Esophagus (tissue), 2 donors: ENCODE measurements around the gene PTPRE. TPM values are rescaled to one million over a fixed set of nuclear protein-coding genes. Genes with fewer than 3 reads are reported as not detected.

ENCODE experiments used
- H3K27ac ChIP-seq, 2 donors: one replicate each; pipeline ENCODE4 v1.5.1; 2013; ENCODE audit warnings: low read depth in 2 of 2, mild to moderate bottlenecking in 2 of 2, inconsistent platforms in 1 of 2, low read length in 1 of 2, moderate library complexity in 1 of 2
- H3K27me3 ChIP-seq, 2 donors: one replicate each; pipeline ENCODE4 v1.6.1; 2013; ENCODE audit warnings: low read length in 2 of 2, control low read depth in 1 of 2, mild to moderate bottlenecking in 1 of 2; ENCODE audit not compliant: insufficient read depth in 2 of 2, control insufficient read depth in 1 of 2
- H3K36me3 ChIP-seq, 2 donors: one replicate each; pipeline ENCODE4 v1.6.1; 2013; ENCODE audit warnings: low read length in 1 of 2; ENCODE audit not compliant: control insufficient read depth in 2 of 2, insufficient read depth in 2 of 2
- H3K4me1 ChIP-seq, 2 donors: one replicate each; pipeline ENCODE4 v1.6.1; 2013; ENCODE audit warnings: low read length in 1 of 2; ENCODE audit not compliant: control insufficient read depth in 2 of 2, insufficient read depth in 2 of 2
- H3K4me3 ChIP-seq, 2 donors: one replicate each; pipeline ENCODE4 v1.5.1; 2013; ENCODE audit warnings: low read length in 2 of 2, mild to moderate bottlenecking in 2 of 2, low read depth in 1 of 2, moderate library complexity in 1 of 2
- H3K9me3 ChIP-seq, 2 donors: one replicate each; pipeline ENCODE4 v1.6.1; 2013; ENCODE audit warnings: mild to moderate bottlenecking in 2 of 2, low read depth in 1 of 2, low read length in 1 of 2, moderate library complexity in 1 of 2; ENCODE audit not compliant: control insufficient read depth in 2 of 2, insufficient read depth in 1 of 2
- WGBS, 2 donors: extraction: QIAGEN DNeasy Blood & Tissue Kit; methylation state at CpG; one replicate each; pipeline ENCODE4 v1.1.7; 2013; 5-methylcytosine and 5-hydroxymethylcytosine counted together
- polyA plus RNA-seq, 2 donors: library from polyadenylated mRNA; stranded (reverse); fragments of 200-250 nt; gene quantifications; one replicate each; pipeline ENCODE4 v1.2.3, GENCODE V29; 2013
- donor health status: healthy with polysubstance abuse.
- donor health status: Bipolar disorder and iron deficiency.

PTPRE gene
- polyA plus RNA-seq, 2 donors: 3.8 to 5.5 TPM

GRCh38 chr10:128069351-128070051 is 162.6 kb downstream of the PTPRE start:
- Histone ChIP-seq H3K27me3 (no peaks in the 10 kb centered on the region), H3K9me3 (peaks cover 0 to 5% of the 10 kb centered on the region in 2 donors), H3K27ac (no peak overlapping the region), H3K4me1 (peaks cover 0 to under 1% of the 10 kb centered on the region in 2 donors), H3K4me3 (no peak overlapping the region), H3K36me3 (peaks cover 12 to 56% of the 10 kb centered on the region in 2 donors)
- WGBS, 2 donors: 32 to 42% methylated on average over 28 of the region's 28 CpGs

GRCh38 chr10:128070161-128070560 is 163.3 kb downstream of the PTPRE start:
- H3K4me1 ChIP-seq: no peaks in the 10 kb centered on the region
- WGBS, 2 donors: 79 to 87% methylated on average over 10 of the region's 10 CpGs
- no peak overlapping the region for H3K4me3 ChIP-seq
- H3K36me3 ChIP-seq: peaks cover 14 to 56% of the 10 kb centered on the region in 2 donors
- no peak overlapping the region for H3K27ac ChIP-seq
- no peaks in the 10 kb centered on the region for H3K27me3 ChIP-seq
- peaks cover 0 to 5% of the 10 kb centered on the region in 2 donors for H3K9me3 ChIP-seq

GRCh38 chr10:128070721-128071416 is 164.0 kb downstream of the PTPRE start:
- Histone ChIP-seq H3K36me3 (peaks cover 14 to 56% of the 10 kb centered on the region in 2 donors), H3K4me1 (no peaks in the 10 kb centered on the region)
- 90% methylated on average over 17 of the region's 17 CpGs for WGBS, 2 donors

GRCh38 chr10:128071417-128071782 is 164.5 kb downstream of the PTPRE start:
- H3K27me3 ChIP-seq: no peaks in the 10 kb centered on the region
- peaks cover 14 to 50% of the 10 kb centered on the region in 2 donors for H3K36me3 ChIP-seq
- no peak overlapping the region for H3K4me3 ChIP-seq
- no peaks in the 10 kb centered on the region for H3K4me1 ChIP-seq
- peaks cover 0 to 5% of the 10 kb centered on the region in 2 donors for H3K9me3 ChIP-seq
- H3K27ac ChIP-seq: no peak overlapping the region
- WGBS, 2 donors: 77 to 78% methylated on average over 9 of the region's 9 CpGs

More at GRCh38 chr10:128070721-128071416, 164.0 kb downstream of the PTPRE start:
- no peaks in the 10 kb centered on the region for H3K27me3 ChIP-seq
- no peak overlapping the region for H3K4me3 ChIP-seq
- no peak overlapping the region for H3K27ac ChIP-seq
- peaks cover 0 to 5% of the 10 kb centered on the region in 2 donors for H3K9me3 ChIP-seq

- Histone ChIP-seq H3K36me3 (peaks cover 13 to 51% of the 10 kb centered on the region in 2 donors), H3K4me3 (no peak overlapping the region)
- 77 to 79% methylated on average over 6 of the region's 6 CpGs for WGBS, 2 donors
These were observed 165.1 kb downstream of the PTPRE start for GRCh38 chr10:128072046-128072445.

GRCh38 chr10:128072941-128073645 is 166.2 kb downstream of the PTPRE start:
- Histone ChIP-seq H3K4me3 (no peak overlapping the region), H3K4me1 (no peaks in the 10 kb centered on the region), H3K27me3 (no peaks in the 10 kb centered on the region), H3K9me3 (no peaks in the 10 kb centered on the region), H3K36me3 (peaks cover 18 to 51% of the 10 kb centered on the region in 2 donors), H3K27ac (no peak overlapping the region)
- WGBS, 2 donors: 89 to 92% methylated on average over 14 of the region's 14 CpGs

More at GRCh38 chr10:128072046-128072445, 165.1 kb downstream of the PTPRE start:
- H3K27ac ChIP-seq: no peak overlapping the region
- H3K4me1 ChIP-seq: no peaks in the 10 kb centered on the region
- H3K9me3 ChIP-seq: peaks cover 0 to 3% of the 10 kb centered on the region in 2 donors
- no peaks in the 10 kb centered on the region for H3K27me3 ChIP-seq

GRCh38 chr10:128073890-128074289 is 167.0 kb downstream of the PTPRE start:
- H3K36me3 ChIP-seq: peaks cover 18 to 50% of the 10 kb centered on the region in 2 donors
- no peak overlapping the region for H3K27ac ChIP-seq
- H3K4me3 ChIP-seq: no peak overlapping the region
- 71 to 79% methylated on average over 2 of the region's 2 CpGs for WGBS, 2 donors
- no peaks in the 10 kb centered on the region for H3K4me1 ChIP-seq
- no peaks in the 10 kb centered on the region for H3K27me3 ChIP-seq
- H3K9me3 ChIP-seq: no peaks in the 10 kb centered on the region

GRCh38 chr10:128074589-128074988 is 167.7 kb downstream of the PTPRE start:
- WGBS, 2 donors: 83 to 95% methylated on average over 5 of the region's 5 CpGs
- no peaks in the 10 kb centered on the region for H3K4me1 ChIP-seq
- no peak overlapping the region for H3K27ac ChIP-seq
- H3K27me3 ChIP-seq: no peaks in the 10 kb centered on the region
- H3K9me3 ChIP-seq: no peaks in the 10 kb centered on the region
- no peak overlapping the region for H3K4me3 ChIP-seq
- H3K36me3 ChIP-seq: peaks cover 23 to 51% of the 10 kb centered on the region in 2 donors

- Histone ChIP-seq H3K4me1 (no peaks in the 10 kb centered on the region), H3K36me3 (peaks cover 21 to 38% of the 10 kb centered on the region in 2 donors), H3K9me3 (no peaks in the 10 kb centered on the region), H3K27ac (no peak overlapping the region), H3K27me3 (no peaks in the 10 kb centered on the region), H3K4me3 (no peak overlapping the region)
- WGBS, 2 donors: 83 to 89% methylated on average over 21 of the region's 21 CpGs
These were observed 170.4 kb downstream of the PTPRE start for GRCh38 chr10:128077155-128077875.
